Uterus (tissue), 4 donors: ENCODE measurements around the gene SDK2. TPM values are rescaled to one million over a fixed set of nuclear protein-coding genes. Genes with fewer than 3 reads are reported as not detected.

ENCODE experiments used
- DNase-seq, 2 donors: peaks; one replicate each; pipeline ENCODE4 v3.0.0-alpha.2; 2019 to 2020
- H3K27ac ChIP-seq, 2 donors: fragments of 200-600 bp; sonication (generic); 1 replicate in 1 of 2; 2 replicates in 1 of 2; pipeline ENCODE4 v1.5.1; 2016 to 2018
- H3K27me3 ChIP-seq, 2 donors: fragments of 200-600 bp; sonication (generic); one replicate each; pipeline ENCODE4 v1.5.1; 2018 to 2019; ENCODE audit warnings: control low read depth in 1 of 2
- H3K36me3 ChIP-seq, 2 donors: fragments of 200-600 bp; sonication (generic); one replicate each; pipeline ENCODE4 v1.5.1; 2019; ENCODE audit warnings: control low read depth in 1 of 2
- H3K4me1 ChIP-seq, 2 donors: fragments of 200-600 bp; sonication (generic); one replicate each; pipeline ENCODE4 v1.5.1; 2018 to 2019; ENCODE audit warnings: control low read depth in 1 of 2
- H3K4me3 ChIP-seq, 2 donors: fragments of 200-600 bp; sonication (generic); 1 replicate in 1 of 2; 2 replicates in 1 of 2; pipeline ENCODE4 v1.5.1; 2018 to 2019; ENCODE audit warnings: mild to moderate bottlenecking in 1 of 2
- H3K9me3 ChIP-seq, 2 donors: fragments of 200-600 bp; sonication (generic); one replicate each; pipeline ENCODE4 v1.5.1; 2019; ENCODE audit warnings: control low read depth in 1 of 2
- POLR2A ChIP-seq, 2 donors: fragments of 450-650 bp; IDR thresholded peaks; one replicate each; pipeline ENCODE4 v1.6.1; 2016; ENCODE audit warnings: antibody characterized with exemption in 2 of 2, mild to moderate bottlenecking in 1 of 2, moderate library complexity in 1 of 2
- intact Hi-C: fragments of 100-400 bp; cut with DNase I; formaldehyde crosslinking; loops from one replicate; pipeline ENCODE4 v1.15.1; 2023; ENCODE audit warnings: low total_unique reads
- total RNA-seq, 4 donors: library from RNA; depleted of rRNA in 3 of 4; stranded (reverse); fragments of >200 nt in 3 of 4; gene quantifications; one replicate each; pipeline versions ENCODE4 v1.1.0 to v1.2.4, GENCODE V29; 2014 to 2023
- TF ChIP-seq, protein P1 (sequence below), 4 experiments: fragments of 200-600 bp in 2 of 4; fragments of 450-650 bp in 2 of 4; sonication (generic) in 2 of 4; IDR thresholded peaks; one replicate each; pipeline ENCODE4 v1.5.1; 2016 to 2019; ENCODE audit warnings: antibody characterized with exemption in 4 of 4, mild to moderate bottlenecking in 2 of 4, moderate library complexity in 1 of 4
- donor health status: DM: yes; HTN: yes; CAD: no.

The SDK2 gene
- total RNA-seq, 4 donors from 2014 or later, result 1.1 to 5.0 TPM; not detected in 2

GRCh38 chr17:73302189-73302588 lies 342.1 kb downstream of the SDK2 start:
- DNase-seq, result no peak
- intact Hi-C loops, result no loop called here
- H3K4me1 ChIP-seq, result peaks cover 10 to 12% of the 10 kb centered on the region in 2 donors
- H3K9me3 ChIP-seq, result no peaks in the 10 kb centered on the region
- H3K4me3 ChIP-seq, result no peak overlapping the region
- no peaks in the 10 kb centered on the region for H3K36me3 ChIP-seq
- peak overlapping the region; percentile 51 to 54 for H3K27ac ChIP-seq
- no peak for TF ChIP-seq POLR2A (IDR thresholded peaks at IDR 0.05)
- TF ChIP-seq, protein P1, sequence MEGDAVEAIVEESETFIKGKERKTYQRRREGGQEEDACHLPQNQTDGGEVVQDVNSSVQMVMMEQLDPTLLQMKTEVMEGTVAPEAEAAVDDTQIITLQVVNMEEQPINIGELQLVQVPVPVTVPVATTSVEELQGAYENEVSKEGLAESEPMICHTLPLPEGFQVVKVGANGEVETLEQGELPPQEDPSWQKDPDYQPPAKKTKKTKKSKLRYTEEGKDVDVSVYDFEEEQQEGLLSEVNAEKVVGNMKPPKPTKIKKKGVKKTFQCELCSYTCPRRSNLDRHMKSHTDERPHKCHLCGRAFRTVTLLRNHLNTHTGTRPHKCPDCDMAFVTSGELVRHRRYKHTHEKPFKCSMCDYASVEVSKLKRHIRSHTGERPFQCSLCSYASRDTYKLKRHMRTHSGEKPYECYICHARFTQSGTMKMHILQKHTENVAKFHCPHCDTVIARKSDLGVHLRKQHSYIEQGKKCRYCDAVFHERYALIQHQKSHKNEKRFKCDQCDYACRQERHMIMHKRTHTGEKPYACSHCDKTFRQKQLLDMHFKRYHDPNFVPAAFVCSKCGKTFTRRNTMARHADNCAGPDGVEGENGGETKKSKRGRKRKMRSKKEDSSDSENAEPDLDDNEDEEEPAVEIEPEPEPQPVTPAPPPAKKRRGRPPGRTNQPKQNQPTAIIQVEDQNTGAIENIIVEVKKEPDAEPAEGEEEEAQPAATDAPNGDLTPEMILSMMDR (IDR thresholded peaks at IDR 0.05), result no peak
- H3K27me3 ChIP-seq, result no peaks in the 10 kb centered on the region

DNA sequence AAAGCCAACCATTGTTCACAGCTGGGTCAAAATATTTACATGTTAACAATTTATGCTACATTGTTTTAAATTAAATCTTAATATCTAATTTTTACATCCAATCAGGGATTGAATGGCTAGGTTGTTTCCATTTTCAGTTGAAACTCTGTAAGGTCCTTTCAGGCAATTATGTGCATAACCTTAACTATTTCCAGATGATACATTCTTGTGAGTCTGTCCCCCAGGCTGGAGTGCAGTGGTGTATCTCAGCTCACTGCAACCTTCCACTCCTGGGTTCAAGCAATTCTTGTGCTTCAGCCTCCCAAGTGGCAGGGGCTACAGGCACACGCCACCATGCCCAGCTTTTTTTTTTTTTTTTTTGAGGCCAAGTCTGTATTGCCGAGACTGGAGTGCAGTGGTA lies 342.9 kb downstream of the SDK2 start:
- H3K4me3 ChIP-seq, result no peak overlapping the region
- intact Hi-C loops, result no loop called here
- peak overlapping the region in 1 of 2 donors; percentile 54 for H3K27ac ChIP-seq
- H3K27me3 ChIP-seq, result no peaks in the 10 kb centered on the region
- DNase-seq, result no peak
- no peaks in the 10 kb centered on the region for H3K9me3 ChIP-seq
- no peaks in the 10 kb centered on the region for H3K36me3 ChIP-seq
- TF ChIP-seq, protein P1 (IDR thresholded peaks at IDR 0.05), result no peak
- TF ChIP-seq POLR2A (IDR thresholded peaks at IDR 0.05), result no peak
- H3K4me1 ChIP-seq, result peaks cover 10 to 12% of the 10 kb centered on the region in 2 donors

- no peak for DNase-seq
- TF ChIP-seq, protein P1 (IDR thresholded peaks at IDR 0.05), result no peak
- no peak for TF ChIP-seq POLR2A (IDR thresholded peaks at IDR 0.05)
- peak overlapping the region; percentile 25 to 54 for H3K27ac ChIP-seq
- H3K9me3 ChIP-seq, result no peaks in the 10 kb centered on the region
- intact Hi-C loops, result no loop called here
- peaks cover 10 to 12% of the 10 kb centered on the region in 2 donors for H3K4me1 ChIP-seq
- H3K27me3 ChIP-seq, result no peaks in the 10 kb centered on the region
- no peak overlapping the region for H3K4me3 ChIP-seq
- H3K36me3 ChIP-seq, result no peaks in the 10 kb centered on the region
These were observed 343.9 kb downstream of the SDK2 start for GRCh38 chr17:73300392-73300791.

GRCh38 chr17:73297934-73298861 lies 346.0 kb downstream of the SDK2 start:
- DNase-seq, result no peak
- H3K36me3 ChIP-seq, result no peaks in the 10 kb centered on the region
- peak overlapping the region; percentile 58 to 71 for H3K27ac ChIP-seq
- no peaks in the 10 kb centered on the region for H3K27me3 ChIP-seq
- intact Hi-C loops, result no loop called here
- no peaks in the 10 kb centered on the region for H3K9me3 ChIP-seq
- peaks cover 10 to 24% of the 10 kb centered on the region in 2 donors for H3K4me1 ChIP-seq
- H3K4me3 ChIP-seq, result peak overlapping the region in 1 of 2 donors; percentile 2
- no peak for TF ChIP-seq POLR2A (IDR thresholded peaks at IDR 0.05)
- TF ChIP-seq, protein P1 (IDR thresholded peaks at IDR 0.05), result no peak

DNA sequence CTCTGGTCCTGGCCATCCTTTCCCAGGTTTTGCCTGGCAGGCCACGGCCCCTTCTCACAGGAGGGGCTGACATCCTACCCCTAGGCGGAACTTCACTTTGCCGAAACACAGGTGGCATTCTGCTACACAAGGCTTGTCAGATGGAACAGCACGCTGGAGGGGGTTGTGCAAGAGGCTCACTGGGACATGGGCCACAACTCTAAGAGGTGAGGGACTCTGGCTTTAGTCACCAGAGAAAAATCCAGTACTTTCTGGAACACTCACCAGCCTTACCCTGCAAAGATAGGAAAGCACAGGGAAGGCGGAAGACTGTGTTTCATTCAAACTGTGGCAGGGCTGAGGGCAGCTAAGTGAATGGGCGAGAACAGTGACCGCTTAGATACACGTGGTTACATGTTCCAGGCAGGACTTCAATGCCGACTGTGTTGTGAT lies 350.7 kb downstream of the SDK2 start:
- peaks cover 13 to 49% of the 10 kb centered on the region in 2 donors for H3K4me1 ChIP-seq
- TF ChIP-seq POLR2A (IDR thresholded peaks at IDR 0.05), result no peak
- TF ChIP-seq, protein P1 (IDR thresholded peaks at IDR 0.05), result no peak
- no peaks in the 10 kb centered on the region for H3K36me3 ChIP-seq
- no peak overlapping the region for H3K4me3 ChIP-seq
- H3K27ac ChIP-seq, result peak overlapping the region; percentile 87
- intact Hi-C loops, result no loop called here
- H3K27me3 ChIP-seq, result no peaks in the 10 kb centered on the region
- no peaks in the 10 kb centered on the region for H3K9me3 ChIP-seq
- DNase-seq, result peak; percentile 78 to 87
